GM19438 (cell line): ENCODE data around the gene GPR158.
"Not testable (repeated sequence)": the region's sequence is repeated elsewhere in the genome, so short reads cannot be mapped to it uniquely, and the experiment has no call there.

Source experiments
- ATAC-seq: cut with Tn5 transposase; IDR thresholded peaks from one replicate; pipeline ENCODE4 v1.9.1; 2021; ENCODE audit warnings: low read depth; ENCODE audit not compliant: unreplicated experiment

Gene GPR158

DNA sequence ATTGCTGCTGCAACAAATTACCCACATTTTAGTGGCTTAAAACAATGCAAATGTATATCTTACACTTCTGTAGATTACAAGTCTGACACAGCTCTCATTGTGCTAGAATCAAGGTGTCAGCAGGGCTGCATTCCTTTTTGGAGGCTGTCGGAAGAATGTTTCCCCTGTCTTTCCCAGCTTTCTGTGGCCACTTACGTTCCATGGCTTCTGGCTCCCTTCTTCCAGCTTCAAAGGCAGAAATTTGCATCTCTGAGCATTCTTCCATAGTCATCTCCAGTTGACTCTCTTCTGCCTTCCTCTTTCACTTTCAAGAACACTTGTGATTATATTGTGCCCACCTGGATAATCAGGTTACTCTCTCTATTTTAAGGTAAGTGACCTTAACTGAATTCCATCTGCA, 125.3 kb downstream of the GPR158 start:
- no peak for ATAC-seq

DNA sequence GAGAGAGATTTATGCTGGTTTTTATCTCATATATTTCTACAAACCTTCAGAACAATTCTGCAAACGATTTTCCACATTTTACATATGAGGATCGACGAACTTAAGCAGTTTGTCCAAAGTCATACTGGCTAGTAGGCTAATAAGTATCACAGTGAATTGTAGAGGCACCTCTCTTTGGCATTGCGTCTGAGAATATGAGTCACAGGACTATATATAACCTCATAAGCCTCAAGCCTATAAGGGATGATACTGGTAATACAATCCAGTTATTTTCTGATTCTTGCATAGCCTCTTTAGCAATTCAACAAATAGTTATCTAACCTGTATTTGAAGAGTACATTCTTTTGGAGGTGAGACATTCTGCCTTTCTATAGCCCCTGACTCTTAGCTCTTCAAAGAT, 129.8 kb downstream of the GPR158 start:
- no peak for ATAC-seq

DNA sequence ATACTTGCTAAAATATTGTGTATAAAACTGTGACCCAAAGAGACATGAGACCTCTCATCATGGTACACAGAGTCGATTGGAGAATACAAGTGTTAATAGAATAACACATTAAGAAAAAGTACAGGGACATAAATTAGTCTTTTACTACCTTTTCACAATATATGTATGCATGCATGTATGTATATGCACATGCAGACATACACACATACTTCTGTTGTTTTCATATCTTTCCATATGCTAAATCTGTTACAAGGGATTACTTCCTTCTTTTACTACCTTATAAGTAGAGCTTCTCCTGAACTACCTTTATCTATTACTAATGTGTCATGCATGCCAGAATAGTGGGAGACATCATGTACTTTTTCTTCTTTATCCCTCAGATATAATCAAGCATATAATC, 131.6 kb downstream of the GPR158 start:
- no peak for ATAC-seq

DNA sequence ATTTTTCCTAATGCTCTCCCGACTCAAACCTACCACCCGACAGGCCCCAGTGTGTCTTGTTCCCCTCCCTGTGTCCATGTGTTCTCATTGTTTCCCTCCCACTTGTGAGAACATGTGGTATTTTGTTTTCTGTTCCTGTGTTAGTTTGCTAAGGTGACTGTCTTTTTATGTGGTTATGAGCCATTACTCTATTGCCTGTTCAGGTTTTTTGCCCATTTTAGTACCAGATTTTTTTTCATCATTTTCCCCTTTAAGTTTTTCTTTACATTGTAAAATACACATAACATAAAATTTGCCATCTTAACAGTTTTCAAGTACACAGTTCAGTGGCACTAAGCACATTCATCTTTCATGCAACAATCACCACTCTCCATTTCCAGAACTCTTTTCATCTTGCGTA, 133.5 kb downstream of the GPR158 start:
- no peak for ATAC-seq

DNA sequence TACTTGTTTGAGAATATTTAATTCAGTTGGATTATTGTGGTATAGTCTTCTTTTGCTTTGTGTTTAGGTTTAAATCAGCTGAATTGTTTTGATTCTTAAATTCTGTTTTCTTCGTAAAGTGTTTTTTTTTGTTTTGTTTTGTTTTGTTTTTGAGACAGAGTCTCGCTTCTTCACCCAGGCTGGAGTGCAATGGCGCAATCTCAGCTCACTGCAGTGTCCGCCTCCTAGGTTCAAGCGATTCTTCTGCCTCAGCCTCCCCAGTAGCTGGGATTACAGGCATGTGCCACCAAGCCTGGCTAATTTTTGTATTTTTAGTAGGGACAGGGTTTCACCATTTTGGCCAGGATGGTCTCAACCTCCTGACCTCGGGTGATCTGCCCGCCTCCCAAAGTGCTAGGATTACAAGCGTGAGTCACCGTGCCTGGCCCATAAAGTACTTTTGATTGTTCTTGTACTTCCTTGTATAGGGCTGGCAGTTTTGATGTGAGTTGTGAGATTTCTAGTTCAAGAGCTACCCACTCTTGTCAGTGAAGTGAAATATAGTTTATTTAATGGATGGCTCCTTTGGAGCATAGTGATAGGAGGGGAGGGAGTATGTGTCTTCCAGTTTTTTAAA, 142.9 kb downstream of the GPR158 start:
- ATAC-seq: not testable (repeated sequence)

DNA sequence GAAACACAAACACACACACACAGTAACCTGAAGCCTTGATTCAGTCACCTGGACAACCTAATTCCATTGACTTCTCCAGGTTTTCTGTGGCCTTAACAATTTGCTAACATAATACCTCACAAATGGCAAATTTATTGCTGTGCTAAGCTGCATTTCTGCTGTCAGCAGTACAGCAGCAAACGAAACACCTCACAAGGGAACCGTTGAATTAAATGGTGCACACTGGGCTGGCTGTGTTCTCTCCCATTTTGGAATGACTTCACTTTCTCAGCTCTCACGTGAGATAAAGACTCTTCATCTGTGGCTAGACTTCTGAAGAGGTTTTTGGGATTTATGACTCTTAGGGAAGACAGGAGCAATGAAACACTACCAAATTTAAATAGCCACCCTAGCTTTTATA, 152.5 kb downstream of the GPR158 start:
- no peak for ATAC-seq

DNA sequence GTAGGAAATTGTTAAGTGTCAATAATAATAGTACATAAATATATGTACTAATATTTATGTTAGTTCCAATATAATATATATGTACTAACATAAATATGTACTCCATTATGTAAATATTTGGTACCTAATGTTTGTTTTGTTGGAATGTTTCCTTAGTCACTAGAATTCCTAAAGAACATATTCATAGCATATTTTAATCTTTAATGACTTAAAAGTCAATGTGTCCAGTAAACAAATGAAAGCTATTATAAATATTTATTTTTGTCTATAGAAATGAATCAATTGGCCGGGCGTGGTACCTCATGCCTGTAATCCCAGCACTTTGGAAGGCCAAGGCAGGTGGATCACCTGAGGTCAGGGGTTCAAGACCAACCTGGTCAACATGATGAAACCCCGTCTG, 153.6 kb downstream of the GPR158 start:
- no peak for ATAC-seq

DNA sequence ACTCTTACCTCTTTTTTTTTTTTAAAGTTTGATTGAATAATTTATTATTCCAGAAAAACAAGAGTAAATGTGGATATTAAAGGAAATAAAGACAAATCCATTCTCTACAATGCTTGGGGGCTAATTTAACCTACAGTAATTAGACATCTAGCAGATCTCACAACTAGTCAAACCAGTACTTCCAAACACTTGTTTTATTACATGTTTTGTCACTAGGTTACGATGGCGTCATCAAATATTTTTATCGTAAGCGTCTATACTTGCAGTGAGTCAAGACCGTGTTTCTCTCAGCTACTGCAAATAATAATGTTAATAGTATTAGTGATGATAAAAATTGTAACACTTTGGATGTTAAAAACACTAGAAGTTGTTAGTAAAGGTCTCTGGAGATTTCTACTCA, 154.8 kb downstream of the GPR158 start:
- not testable (repeated sequence) for ATAC-seq

DNA sequence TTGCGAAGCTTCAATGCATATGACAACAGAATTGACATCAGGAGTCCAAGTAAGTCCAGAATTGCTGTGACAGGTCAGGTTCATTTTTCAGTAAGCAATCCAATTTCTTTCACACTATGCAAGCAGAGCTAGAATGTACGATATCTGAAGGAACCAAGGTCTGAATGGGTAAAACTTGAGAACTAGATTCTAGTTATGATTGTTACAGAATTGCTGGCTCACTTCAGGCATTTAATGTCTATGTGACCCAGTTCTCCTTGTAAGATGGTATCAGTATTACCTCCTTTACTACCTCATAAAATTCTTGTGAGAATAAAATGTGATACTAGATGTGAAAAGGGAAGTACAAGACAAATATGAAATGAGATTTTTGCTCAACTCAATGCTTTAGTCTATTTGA, 159.6 kb downstream of the GPR158 start:
- ATAC-seq: no peak

DNA sequence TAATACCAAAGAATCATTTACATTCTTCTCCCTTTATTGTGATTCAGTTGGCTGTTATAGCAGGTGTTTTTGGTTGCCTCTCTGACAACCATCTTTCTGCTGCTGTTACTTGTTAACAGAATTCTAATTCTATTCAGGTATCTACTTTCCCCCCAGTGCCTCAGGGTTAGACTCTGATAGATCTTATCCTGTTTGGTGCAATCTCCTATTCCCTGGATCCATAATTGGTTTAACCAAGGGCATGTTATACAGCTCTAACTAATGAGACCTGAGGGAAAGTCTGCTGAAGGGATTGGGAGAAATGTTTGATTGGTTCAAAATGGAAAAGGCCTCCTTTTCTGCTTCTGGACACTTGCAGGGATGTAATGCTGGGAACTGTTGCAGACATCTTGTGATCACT, 161.5 kb downstream of the GPR158 start:
- no peak for ATAC-seq

DNA sequence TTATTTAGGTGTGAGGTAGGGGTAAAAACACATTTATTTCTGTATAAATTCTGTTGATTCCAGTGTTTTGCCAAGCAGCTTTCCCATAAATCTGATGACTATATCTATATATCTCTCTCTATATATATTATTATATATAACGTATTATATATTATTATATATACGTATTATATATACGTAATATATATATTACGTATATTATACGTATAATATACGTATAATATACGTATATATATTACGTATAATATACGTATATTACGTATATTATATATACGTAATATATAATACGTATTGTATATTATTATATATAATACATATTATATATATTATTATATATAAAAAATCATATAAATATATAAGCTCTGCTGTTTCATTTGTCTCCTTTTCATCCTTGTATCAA, 163.5 kb downstream of the GPR158 start:
- no peak for ATAC-seq

DNA sequence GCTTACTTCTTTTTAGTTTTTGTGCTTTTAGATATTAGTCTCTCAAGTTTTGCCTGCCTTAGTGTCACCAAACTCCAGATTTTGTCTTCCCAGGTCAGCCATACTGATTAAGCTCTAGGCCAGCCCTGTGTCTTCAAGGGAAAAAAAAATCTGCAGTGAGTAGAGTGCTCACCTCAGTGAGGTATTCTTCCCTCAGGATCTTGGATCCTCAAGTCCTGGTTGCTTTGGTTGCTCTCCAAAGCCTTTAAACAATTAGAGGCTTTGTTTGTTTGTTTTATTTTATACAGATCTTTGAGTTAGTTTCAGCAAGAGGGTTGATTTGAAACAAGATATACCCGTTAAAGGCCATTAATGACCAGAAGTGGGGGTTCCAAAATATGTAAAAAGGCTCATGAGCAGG, 165.2 kb downstream of the GPR158 start:
- no peak for ATAC-seq

DNA sequence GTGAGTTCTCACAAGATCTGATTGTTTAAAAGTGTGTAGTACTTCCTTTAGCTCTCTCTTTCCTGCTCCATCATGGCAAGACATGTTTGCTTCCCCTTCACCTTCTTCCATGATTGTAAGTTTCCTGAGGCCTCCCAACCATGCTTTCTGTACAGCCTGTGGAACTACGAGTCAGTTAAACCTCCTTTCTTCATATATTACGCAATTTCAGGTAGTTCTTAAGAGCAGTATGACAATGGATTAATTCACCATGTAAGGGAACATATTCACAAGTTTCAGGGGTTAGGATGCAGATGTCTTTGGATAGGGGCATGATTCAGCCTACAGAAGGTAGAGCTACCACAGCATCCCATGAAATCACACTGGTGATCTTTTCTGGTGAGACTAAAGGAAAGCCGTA, 174.7 kb downstream of the GPR158 start:
- ATAC-seq: no peak

DNA sequence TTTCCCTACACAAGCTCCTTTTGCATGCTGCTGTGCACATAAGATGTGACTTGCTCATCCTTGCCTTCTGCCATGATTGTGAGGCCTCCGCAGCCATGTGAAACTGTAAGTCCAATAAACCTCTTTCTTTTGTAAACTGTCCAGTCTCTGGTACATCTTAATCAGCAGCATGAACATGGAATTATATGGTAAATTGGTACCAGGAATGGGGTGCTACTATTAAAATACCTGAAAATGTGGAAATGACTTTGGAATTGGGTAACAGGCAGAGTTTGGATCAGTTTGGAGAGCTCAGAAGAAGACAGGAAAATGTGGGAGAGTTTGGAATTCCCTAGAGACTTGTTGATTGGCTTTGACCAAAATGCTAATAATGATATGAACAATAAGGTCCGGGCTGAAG, 181.8 kb downstream of the GPR158 start:
- ATAC-seq: no peak

DNA sequence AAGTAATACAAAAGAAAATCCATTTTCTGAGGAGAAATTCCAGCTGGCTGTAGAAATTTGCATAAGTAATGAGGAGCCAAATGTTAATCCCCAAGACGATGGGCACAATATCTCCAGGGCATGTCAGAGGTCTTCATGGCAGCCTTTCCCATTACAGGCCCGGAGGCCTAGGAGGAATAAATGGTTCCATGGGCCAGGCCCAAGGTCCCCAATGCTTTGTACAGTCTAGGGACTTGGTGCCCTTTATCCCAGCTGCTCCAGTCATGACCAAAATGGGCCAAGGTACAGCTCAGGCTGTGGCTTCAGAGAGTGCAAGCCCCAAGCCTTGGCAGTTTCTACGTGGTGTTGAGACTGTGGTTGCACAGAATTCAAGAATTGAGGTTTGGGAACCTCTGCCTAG, 182.5 kb downstream of the GPR158 start:
- no peak for ATAC-seq

DNA sequence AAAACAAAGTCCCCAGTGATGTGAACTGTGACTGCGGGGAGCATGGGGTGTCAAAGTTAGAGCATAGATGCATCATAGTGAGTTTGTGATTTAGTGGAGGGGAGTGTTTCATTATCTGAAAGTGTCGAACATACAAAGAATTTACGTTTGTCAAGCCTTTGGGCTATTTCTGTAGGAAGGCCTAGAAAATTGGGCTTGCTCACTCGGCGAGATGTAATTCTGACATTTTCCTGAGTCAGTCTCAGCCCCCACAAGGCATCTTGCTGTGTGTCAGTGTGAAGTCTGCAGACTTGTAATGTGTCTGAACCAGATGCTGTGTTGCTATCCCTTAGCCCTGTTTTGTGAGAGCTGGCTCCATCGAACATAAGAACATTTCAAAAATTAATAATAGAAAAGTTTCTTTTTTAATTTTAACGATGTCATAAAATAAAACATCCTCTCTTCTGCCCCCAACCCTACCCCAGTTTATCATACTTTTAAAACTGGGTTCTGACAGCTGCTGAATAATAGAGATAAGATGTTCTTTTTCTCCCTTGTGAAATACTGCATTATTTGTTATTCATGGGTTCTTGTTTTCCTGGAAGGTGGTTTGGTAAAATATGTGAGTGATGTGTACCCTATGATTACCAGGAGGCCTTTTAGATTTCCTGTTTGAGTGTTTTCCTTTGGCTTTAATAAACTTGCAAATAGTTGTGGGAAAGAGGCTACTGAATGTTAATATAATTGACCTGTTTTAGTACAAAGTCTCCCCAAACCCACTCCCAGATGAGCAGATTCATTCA, 207.4 kb downstream of the GPR158 start:
- no peak for ATAC-seq

DNA sequence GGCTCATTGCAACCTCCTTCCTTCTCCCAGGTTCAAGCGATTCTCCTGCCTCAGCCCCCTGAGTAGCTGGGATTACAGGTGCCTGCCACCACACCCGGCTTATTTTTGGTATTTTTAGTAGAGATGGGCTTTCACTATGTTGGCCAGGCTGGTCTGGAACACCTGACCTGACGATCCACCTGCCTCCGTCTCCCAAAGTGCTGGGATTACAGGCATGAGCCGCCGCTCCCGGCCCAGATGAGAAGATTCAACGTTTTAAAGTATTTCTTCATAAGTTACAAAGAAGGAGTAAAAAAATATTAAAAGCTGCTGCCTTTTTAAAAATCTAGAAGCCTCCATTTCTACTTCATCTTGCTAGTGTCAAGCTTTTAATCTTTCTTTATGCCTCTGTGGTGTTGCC, 208.1 kb downstream of the GPR158 start:
- not testable (repeated sequence) for ATAC-seq

DNA sequence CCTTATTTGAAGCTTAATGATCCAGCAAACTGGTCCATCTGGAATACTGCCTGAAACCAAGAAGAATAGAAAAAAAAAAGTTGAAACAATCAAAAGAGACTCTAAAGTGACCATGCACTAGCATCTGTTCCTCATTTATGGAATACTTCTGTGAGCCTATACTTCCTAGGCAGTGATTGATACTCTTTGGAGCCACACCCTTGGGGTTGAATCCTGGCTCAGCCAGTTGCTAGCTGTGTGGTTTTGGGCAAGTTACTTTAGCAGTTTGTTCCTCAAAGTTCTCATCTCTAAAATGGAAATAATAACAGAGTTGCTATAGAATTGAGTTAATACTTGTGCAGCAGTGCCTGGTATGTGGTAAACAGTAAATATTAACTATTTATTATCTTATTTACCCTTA, 208.9 kb downstream of the GPR158 start:
- no peak for ATAC-seq

DNA sequence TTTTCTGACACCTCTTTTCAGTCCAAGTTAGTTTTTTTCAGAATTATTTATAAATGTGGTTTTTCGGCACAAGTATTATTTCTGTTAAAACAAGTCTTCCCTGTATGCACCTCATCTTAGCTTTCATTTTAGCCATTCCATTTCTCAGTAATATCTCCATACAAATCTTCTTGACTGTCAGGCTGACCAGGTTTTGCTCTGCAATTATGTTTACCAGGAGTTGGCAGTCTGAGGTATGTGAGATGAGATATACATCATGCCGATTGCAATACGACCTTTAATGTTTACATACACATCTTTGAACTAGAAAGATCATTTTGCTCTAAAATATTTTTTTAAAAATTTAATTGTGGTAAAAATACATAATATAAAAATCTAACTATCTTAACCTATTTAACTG, 209.8 kb downstream of the GPR158 start:
- no peak for ATAC-seq

DNA sequence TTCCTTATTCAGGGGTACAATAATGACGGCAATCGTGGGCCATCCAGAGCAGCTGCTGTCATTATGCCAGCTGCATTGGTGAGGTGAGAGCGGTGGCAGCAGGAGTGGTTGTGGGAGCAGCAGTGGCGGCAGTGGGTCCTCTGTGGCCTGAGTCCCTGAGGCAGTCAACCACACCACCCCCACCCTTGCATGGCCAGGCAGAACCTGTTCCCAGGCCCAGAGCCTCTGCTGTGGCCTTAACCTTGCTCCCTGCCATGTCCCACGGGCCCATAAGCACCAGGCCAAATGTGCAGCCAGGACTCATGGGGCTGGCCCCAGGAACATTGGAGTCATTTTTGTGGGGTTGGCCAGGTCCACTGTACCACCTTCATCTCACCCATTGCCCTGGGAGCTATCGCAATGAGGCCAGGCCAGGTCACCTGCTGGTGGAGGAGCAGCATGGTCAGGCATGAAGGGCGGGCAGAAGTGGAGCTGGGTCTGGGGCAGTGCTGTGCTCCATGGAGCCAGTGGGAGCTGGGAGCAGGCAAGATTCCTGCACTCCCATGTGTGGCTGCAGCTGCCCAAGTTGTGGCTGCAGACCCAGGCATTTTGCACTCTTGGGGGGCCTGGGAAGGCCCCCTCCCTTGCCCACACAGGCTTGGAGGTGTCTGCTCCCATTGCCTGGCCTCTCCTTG, 213.5 kb downstream of the GPR158 start:
- ATAC-seq: no peak

DNA sequence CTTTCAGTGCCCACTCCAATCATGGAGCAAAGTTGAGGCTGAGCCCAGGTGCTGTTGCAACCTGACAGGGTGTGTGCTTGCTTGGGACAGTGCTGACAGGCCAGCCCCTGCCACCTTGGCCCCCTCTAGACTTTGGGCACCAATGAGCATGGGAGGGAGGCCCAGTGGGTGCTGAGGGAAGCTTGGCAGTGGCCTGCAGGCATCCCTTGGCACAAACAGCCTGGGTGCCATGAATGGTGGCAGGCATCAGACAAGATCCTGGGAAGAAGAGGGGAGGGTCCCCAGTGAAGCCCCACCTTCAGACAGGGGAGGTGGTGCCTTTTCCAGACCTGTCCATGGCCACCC, 214.0 kb downstream of the GPR158 start:
- no peak for ATAC-seq

DNA sequence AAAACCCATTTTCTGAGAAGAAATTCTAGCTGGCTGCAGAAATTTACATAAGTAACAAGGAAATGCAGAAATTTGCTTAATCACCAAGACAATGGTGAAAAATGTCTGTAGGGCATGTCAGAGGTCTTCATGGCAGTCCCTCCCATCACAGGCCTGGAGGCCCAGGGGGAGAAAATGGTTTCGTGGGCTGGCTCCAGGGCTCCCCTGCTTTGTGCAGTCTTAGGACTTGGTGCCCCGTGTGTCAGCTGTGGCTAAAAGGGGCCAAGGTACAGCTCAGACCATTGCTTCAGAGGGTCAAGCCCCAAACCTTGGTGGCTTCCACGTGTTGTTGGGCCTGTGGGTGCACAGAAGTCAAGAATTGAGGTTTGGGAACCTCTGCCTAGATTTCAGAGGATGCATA, 215.9 kb downstream of the GPR158 start:
- no peak for ATAC-seq
